ENCODE data around the gene ARL6IP4. TPM values are rescaled to one million over a fixed set of nuclear protein-coding genes. Genes with fewer than 3 reads are reported as not detected.

The ARL6IP4 gene
- total and polyA plus RNA-seq, 7 experiments from 2014 or later, result 137 to 295 (median 186) TPM

DNA sequence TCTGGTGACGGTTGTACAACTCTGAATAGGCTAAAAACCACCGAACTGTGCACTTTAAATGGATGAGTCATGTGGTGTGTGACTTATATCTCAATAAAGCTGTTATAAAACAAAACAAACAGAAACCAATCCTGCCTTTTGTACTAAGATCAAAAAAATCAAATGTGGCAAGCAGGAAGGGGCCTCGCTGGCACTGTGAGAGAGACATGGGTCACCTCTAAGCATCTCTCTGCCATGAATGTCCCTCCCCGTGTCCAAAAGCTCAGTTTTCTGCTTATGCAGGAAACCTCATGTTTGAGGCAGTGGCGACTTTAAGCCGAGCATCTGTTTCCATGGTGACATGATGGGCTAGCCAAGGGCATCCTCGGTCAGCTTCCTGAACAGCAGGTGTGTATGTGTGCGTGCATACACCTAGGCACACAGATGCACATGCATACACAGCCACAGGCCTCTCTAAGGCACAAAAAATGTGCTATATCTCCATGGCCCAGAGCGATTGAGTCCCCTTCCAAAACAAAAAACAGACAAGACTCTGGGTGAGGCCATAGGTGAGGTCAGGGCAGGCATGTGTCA lies 44.4 kb downstream of the ARL6IP4 start:
- Mint-ChIP-seq H3K4me3 (no peak overlapping the region), H3K9me3 (peaks cover 0 to 1% (median 0%) of the 10 kb centered on the region in 11 donors), H3K4me1 (peaks cover 10 to 66% (median 59%) of the 10 kb centered on the region in 7 donors), H3K27ac (peak overlapping the region; percentile 11 to 57 (median 43)), H3K27me3 (no peaks in the 10 kb centered on the region), H3K36me3 (peaks cover 0 to 16% (median 0%) of the 10 kb centered on the region in 5 donors)
- H3K4me3 ChIP-seq (ENCODE audit: low read length), result no peak overlapping the region
- H3K27me3 ChIP-seq (ENCODE audit: control insufficient read depth in 2 of 2, insufficient read depth in 2 of 2, low read length in 2 of 2), result no peaks in the 10 kb centered on the region
- ATAC-seq, result peak; percentile 41
- H3K36me3 ChIP-seq (ENCODE audit: control insufficient read depth in 2 of 3, insufficient read depth in 3 of 3, low read length in 3 of 3), result peaks cover 0 to 47% (median 0%) of the 10 kb centered on the region in 3 experiments
- H3K4me1 ChIP-seq (ENCODE audit: control insufficient read depth in 2 of 2, insufficient read depth in 2 of 2, low read length in 2 of 2), result peaks cover 0 to 3% of the 10 kb centered on the region in 2 donors
- ChIA-PET POLR2A (interaction anchor here (0.5 to 0.6 kb wide), 2 partner anchors 9 to 1583 kb away, joined by 3 read pairs; no protein-coding TSS in a partner anchor), CTCF (interaction anchor here (0.6 to 1.1 kb wide), 2 partner anchors 212 to 1732 kb away, joined by 3 read pairs; no protein-coding TSS in a partner anchor)
- intact Hi-C loops (cut with micrococcal nuclease), result no loop called here
- no peaks in the 10 kb centered on the region for H3K9me3 ChIP-seq (ENCODE audit: control insufficient read depth in 2 of 3, low read length in 3 of 3)
- DNase-seq, result no peak
- H3K27ac ChIP-seq (ENCODE audit: low read depth, low read length), result no peak overlapping the region

DNA sequence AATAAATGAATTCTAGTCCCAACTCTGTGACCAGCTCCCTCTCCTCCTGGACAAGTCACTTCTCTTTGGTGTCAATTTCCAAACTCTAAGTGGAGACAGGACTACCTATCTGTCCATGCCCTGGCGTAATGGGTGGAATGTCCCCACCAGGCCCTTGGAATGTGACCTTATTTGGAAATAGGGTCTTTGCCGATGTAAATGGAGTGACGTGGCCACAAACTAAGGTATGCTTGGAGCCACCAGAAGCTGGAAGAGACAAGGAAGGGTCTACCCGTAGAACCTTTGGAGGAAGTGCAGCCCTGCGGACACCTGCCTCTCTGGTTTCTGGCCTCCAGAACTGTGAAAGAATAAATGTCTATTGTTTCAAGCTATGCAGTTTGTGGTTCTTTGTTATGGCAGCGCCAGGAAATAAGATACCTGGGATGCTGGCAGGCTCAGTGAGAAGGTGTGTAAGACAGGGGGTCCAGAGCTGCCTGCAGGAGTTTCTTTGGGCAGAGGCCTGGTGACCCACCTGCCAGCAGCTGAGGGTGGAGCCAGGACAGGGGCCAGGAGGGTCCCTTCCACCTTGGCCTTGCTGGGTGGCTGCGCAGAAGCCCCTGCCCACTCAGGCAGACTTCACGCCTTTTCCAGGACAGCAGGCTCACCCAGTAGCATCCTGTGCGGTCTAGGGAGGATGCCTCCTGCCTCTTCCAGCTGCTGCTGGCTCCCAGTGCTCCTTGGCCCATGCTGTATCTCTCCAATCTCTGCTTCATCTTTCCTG lies 45.8 kb downstream of the ARL6IP4 start:
- peaks cover 0 to 1% (median 0%) of the 10 kb centered on the region in 11 donors for H3K9me3 Mint-ChIP-seq
- H3K4me3 Mint-ChIP-seq, result no peak overlapping the region
- Histone ChIP-seq H3K9me3 (ENCODE audit: control insufficient read depth in 2 of 3, low read length in 3 of 3) (no peaks in the 10 kb centered on the region), H3K27ac (ENCODE audit: low read depth, low read length) (no peak overlapping the region), H3K27me3 (ENCODE audit: control insufficient read depth in 2 of 2, insufficient read depth in 2 of 2, low read length in 2 of 2) (no peaks in the 10 kb centered on the region), H3K36me3 (ENCODE audit: control insufficient read depth in 2 of 3, insufficient read depth in 3 of 3, low read length in 3 of 3) (peaks cover 0 to 58% (median 0%) of the 10 kb centered on the region in 3 experiments), H3K4me1 (ENCODE audit: control insufficient read depth in 2 of 2, insufficient read depth in 2 of 2, low read length in 2 of 2) (peaks cover 0 to 3% of the 10 kb centered on the region in 2 donors), H3K4me3 (ENCODE audit: low read length) (no peak overlapping the region)
- ChIA-PET POLR2A (no interaction called here), CTCF (no interaction called here)
- H3K4me1 Mint-ChIP-seq, result peaks cover 10 to 66% (median 54%) of the 10 kb centered on the region in 7 donors
- peaks cover 0 to 23% (median 0%) of the 10 kb centered on the region in 5 donors for H3K36me3 Mint-ChIP-seq
- intact Hi-C loops (cut with micrococcal nuclease), result no loop called here
- H3K27me3 Mint-ChIP-seq, result no peaks in the 10 kb centered on the region
- H3K27ac Mint-ChIP-seq, result peak overlapping the region in 4 of 9 donors; percentile 3 to 85 (median 67)
- DNase-seq, result no peak
- no peak for ATAC-seq

DNA sequence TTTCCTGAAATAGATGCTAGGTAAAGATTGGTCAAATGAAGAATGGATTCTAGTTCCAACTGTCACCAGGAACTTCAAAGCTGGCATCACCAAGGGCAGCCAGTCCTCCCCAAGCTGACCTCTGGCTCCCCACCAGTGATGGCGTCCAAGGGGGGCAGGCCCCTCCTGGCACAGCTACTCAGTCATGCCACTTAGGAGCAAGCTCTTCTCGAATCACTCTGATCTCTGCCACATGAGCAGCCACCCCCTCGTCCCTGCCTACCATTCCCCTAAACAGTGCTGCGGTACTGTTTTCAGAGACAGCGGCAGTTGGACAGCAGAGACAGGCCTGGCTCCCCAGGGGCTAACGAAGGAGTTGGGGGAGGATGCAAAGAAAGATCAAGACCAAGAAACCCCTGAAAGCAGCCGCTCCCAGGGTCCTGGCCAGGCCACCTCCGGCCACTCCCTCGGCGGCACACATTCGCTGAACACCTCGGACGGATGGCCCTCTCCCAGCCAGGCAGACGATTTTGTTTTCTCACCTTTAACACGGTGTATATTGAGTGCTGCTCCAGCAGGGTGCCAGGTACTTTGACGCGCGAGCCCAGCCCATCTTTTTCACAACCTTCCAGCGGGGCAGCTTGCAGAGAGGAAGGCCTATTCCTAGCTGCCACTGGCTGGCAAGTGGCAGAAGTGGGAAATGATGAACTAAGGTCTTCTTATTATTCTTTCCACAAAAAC lies 47.4 kb downstream of the ARL6IP4 start:
- Mint-ChIP-seq H3K27me3 (no peaks in the 10 kb centered on the region), H3K9me3 (peaks cover 0 to 1% (median 0%) of the 10 kb centered on the region in 11 donors), H3K4me3 (peak overlapping the region in 1 of 10 donors; percentile 23), H3K27ac (peak overlapping the region in 8 of 9 donors; percentile 65 to 93 (median 84)), H3K4me1 (peaks cover 0 to 69% (median 49%) of the 10 kb centered on the region in 7 donors), H3K36me3 (peaks cover 0 to 28% (median 0%) of the 10 kb centered on the region in 5 donors)
- Histone ChIP-seq H3K36me3 (ENCODE audit: control insufficient read depth in 2 of 3, insufficient read depth in 3 of 3, low read length in 3 of 3) (peaks cover 0 to 62% (median 0%) of the 10 kb centered on the region in 3 experiments), H3K27ac (ENCODE audit: low read depth, low read length) (peak overlapping the region; percentile 7), H3K4me1 (ENCODE audit: control insufficient read depth in 2 of 2, insufficient read depth in 2 of 2, low read length in 2 of 2) (peaks cover 0 to 3% of the 10 kb centered on the region in 2 donors), H3K9me3 (ENCODE audit: control insufficient read depth in 2 of 3, low read length in 3 of 3) (no peaks in the 10 kb centered on the region), H3K27me3 (ENCODE audit: control insufficient read depth in 2 of 2, insufficient read depth in 2 of 2, low read length in 2 of 2) (no peaks in the 10 kb centered on the region), H3K4me3 (ENCODE audit: low read length) (no peak overlapping the region)
- ChIA-PET POLR2A (interaction anchor here (0.6 kb wide), 2 partner anchors 22 to 142 kb away, joined by 3 to 4 read pairs; no protein-coding TSS in a partner anchor), CTCF (interaction anchor here (0.7 to 0.8 kb wide), 2 partner anchors 15 to 61 kb away, joined by 3 to 4 read pairs; no protein-coding TSS in a partner anchor)
- ATAC-seq (no peak), DNase-seq (no peak)
- intact Hi-C loops (cut with micrococcal nuclease), result no loop called here

DNA sequence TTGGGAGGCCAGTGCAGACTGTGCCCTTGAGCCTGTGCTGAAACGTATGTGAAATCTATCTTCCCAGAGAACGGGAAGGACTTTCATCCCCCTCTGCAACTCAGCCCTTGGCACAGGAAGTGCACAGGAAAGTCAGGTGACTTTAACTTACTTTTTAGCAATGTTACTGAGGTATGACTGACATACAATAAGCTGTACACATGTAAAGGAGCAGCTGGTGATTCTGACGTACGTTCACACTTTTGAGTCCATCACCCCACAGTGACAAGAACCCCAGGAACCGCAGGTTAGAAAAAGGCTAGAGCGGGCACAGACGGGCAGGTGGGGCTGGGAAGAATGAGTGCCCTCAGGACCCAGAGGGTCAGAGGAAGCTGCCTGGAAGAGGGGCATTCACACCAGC lies 48.0 kb downstream of the ARL6IP4 start:
- H3K27ac Mint-ChIP-seq, result peak overlapping the region in 8 of 9 donors; percentile 65 to 93 (median 84)
- H3K4me1 ChIP-seq (ENCODE audit: control insufficient read depth in 2 of 2, insufficient read depth in 2 of 2, low read length in 2 of 2), result peaks cover 0 to 7% of the 10 kb centered on the region in 2 donors
- H3K36me3 ChIP-seq (ENCODE audit: control insufficient read depth in 2 of 3, insufficient read depth in 3 of 3, low read length in 3 of 3), result peaks cover 0 to 67% (median 0%) of the 10 kb centered on the region in 3 experiments
- intact Hi-C loops (cut with micrococcal nuclease), result no loop called here
- no peaks in the 10 kb centered on the region for H3K27me3 Mint-ChIP-seq
- no peak for ATAC-seq
- H3K4me3 ChIP-seq (ENCODE audit: low read length), result no peak overlapping the region
- peaks cover 0 to 31% (median 0%) of the 10 kb centered on the region in 5 donors for H3K36me3 Mint-ChIP-seq
- ChIA-PET CTCF (no interaction called here), POLR2A (no interaction called here)
- DNase-seq, result peak in 3 of 9 donors; percentile 13 to 29 (median 18)
- H3K27ac ChIP-seq (ENCODE audit: low read depth, low read length), result peak overlapping the region; percentile 27
- H3K4me1 Mint-ChIP-seq, result peaks cover 3 to 67% (median 51%) of the 10 kb centered on the region in 7 donors
- H3K9me3 ChIP-seq (ENCODE audit: control insufficient read depth in 2 of 3, low read length in 3 of 3), result no peaks in the 10 kb centered on the region
- H3K9me3 Mint-ChIP-seq, result peaks cover 0 to 1% (median 0%) of the 10 kb centered on the region in 11 donors
- H3K4me3 Mint-ChIP-seq, result peak overlapping the region in 3 of 10 donors; percentile 19 to 48 (median 23)
- no peaks in the 10 kb centered on the region for H3K27me3 ChIP-seq (ENCODE audit: control insufficient read depth in 2 of 2, insufficient read depth in 2 of 2, low read length in 2 of 2)

DNA sequence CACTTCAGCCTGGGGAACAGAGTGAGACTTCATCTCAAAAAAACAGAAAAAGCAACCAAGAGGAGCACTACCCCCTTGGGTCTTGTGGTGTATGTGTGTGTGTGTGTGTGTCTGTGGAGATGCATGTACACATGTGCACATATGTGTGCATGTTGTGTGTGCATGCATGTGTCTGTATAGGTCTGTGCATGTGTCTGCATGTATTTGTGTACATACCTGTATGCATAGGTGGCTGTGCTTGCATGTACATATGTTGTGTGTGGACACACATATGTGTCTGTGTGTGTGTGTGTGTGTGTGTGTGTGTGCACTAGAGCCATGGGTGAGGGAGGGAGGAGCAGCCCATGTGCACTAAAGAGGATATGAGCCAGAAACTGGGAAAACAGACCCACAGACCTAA lies 49.1 kb downstream of the ARL6IP4 start:
- Histone ChIP-seq H3K4me1 (ENCODE audit: control insufficient read depth in 2 of 2, insufficient read depth in 2 of 2, low read length in 2 of 2) (peaks cover 0 to 18% of the 10 kb centered on the region in 2 donors), H3K9me3 (ENCODE audit: control insufficient read depth in 2 of 3, low read length in 3 of 3) (no peaks in the 10 kb centered on the region), H3K36me3 (ENCODE audit: control insufficient read depth in 2 of 3, insufficient read depth in 3 of 3, low read length in 3 of 3) (peaks cover 0 to 70% (median 0%) of the 10 kb centered on the region in 3 experiments), H3K4me3 (ENCODE audit: low read length) (no peak overlapping the region), H3K27ac (ENCODE audit: low read depth, low read length) (no peak overlapping the region), H3K27me3 (ENCODE audit: control insufficient read depth in 2 of 2, insufficient read depth in 2 of 2, low read length in 2 of 2) (no peaks in the 10 kb centered on the region)
- H3K4me1 Mint-ChIP-seq, result peaks cover 11 to 70% (median 52%) of the 10 kb centered on the region in 7 donors
- intact Hi-C loops (cut with micrococcal nuclease), result no loop called here
- ATAC-seq (no peak), DNase-seq (no peak)
- H3K9me3 Mint-ChIP-seq, result peaks cover 0 to 1% (median 0%) of the 10 kb centered on the region in 11 donors
- peaks cover 0 to 37% (median 0%) of the 10 kb centered on the region in 5 donors for H3K36me3 Mint-ChIP-seq
- no peaks in the 10 kb centered on the region for H3K27me3 Mint-ChIP-seq
- peak overlapping the region in 6 of 9 donors; percentile 4 to 93 (median 68) for H3K27ac Mint-ChIP-seq
- CTCF ChIA-PET, result interaction anchor here (0.7 kb wide), 1 partner anchor 967 kb away, joined by 3 read pairs; no protein-coding TSS in a partner anchor
- peak overlapping the region in 1 of 10 donors; percentile 23 for H3K4me3 Mint-ChIP-seq
- POLR2A ChIA-PET, result no interaction called here

DNA sequence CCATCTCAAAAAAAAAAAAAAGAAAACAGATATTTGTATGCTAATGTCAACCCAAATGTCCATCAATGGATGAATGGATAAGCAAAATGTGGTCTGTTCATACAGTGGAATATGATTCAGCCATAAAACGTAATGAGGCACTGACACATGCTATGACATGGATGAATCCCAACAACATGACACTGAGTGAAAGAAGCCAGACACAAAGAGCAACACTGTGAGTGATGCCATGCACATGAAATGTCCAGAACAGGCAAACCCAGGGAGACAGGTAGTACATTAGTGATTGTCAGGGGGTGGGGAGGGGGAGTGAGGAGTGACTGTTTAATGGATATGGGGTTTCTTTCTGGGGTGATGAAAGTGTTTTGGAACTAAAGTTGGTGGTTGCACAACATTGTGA lies 50.2 kb downstream of the ARL6IP4 start:
- Histone ChIP-seq H3K4me3 (ENCODE audit: low read length) (no peak overlapping the region), H3K4me1 (ENCODE audit: control insufficient read depth in 2 of 2, insufficient read depth in 2 of 2, low read length in 2 of 2) (peaks cover 0 to 22% of the 10 kb centered on the region in 2 donors), H3K27ac (ENCODE audit: low read depth, low read length) (no peak overlapping the region), H3K9me3 (ENCODE audit: control insufficient read depth in 2 of 3, low read length in 3 of 3) (no peaks in the 10 kb centered on the region), H3K36me3 (ENCODE audit: control insufficient read depth in 2 of 3, insufficient read depth in 3 of 3, low read length in 3 of 3) (peaks cover 0 to 69% (median 0%) of the 10 kb centered on the region in 3 experiments), H3K27me3 (ENCODE audit: control insufficient read depth in 2 of 2, insufficient read depth in 2 of 2, low read length in 2 of 2) (no peaks in the 10 kb centered on the region)
- H3K36me3 Mint-ChIP-seq, result peaks cover 0 to 37% (median 0%) of the 10 kb centered on the region in 5 donors
- H3K4me1 Mint-ChIP-seq, result peaks cover 18 to 68% (median 51%) of the 10 kb centered on the region in 7 donors
- no peak for DNase-seq
- CTCF ChIA-PET, result no interaction called here
- H3K9me3 Mint-ChIP-seq, result peaks cover 0 to 1% (median 0%) of the 10 kb centered on the region in 11 donors
- peak overlapping the region in 3 of 9 donors; percentile 14 to 56 (median 43) for H3K27ac Mint-ChIP-seq
- no peaks in the 10 kb centered on the region for H3K27me3 Mint-ChIP-seq
- ATAC-seq, result no peak
- intact Hi-C loops (cut with micrococcal nuclease), result no loop called here
- H3K4me3 Mint-ChIP-seq, result peak overlapping the region in 1 of 10 donors; percentile 59
- POLR2A ChIA-PET, result no interaction called here

All from naive thymus-derived CD4-positive, alpha-beta T cell (primary cell).